Fibroblast of skin of right biceps (primary cell): Measurements from ENCODE around the gene HS6ST1.

Experiments used
- DNase-seq: peaks from one replicate; pipeline ENCODE4 v3.0.0-alpha.2; 2013

HS6ST1 gene

DNA sequence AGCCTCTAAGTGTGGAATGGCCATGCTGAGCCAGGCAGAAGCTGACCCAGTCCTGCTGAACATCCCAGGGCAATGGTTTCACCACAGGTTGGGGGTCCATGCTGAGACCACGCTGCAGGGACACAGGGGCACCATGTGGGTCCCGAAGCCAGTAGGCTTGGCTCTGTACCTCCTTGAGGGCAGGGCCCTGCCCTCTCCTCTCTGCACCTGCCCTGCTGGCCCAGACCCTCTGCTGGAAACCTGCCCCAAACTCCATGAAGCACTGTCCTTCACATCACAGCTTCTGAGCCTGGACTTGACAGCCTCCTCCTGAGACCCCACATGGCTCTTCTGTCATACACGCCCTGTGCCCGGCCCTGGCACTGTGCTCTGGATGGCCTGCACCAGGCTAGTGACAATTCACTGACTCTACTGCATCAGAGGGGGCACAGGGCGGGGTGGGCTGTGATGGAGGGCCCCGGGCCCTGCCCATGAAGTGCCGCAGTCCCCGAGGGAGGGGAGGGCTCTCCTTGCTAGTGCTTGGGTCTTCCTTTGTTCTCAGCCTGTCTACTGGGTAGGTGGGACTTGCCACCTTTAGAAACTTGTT lies 24.7 kb downstream of the HS6ST1 start:
- no peak for DNase-seq

DNA sequence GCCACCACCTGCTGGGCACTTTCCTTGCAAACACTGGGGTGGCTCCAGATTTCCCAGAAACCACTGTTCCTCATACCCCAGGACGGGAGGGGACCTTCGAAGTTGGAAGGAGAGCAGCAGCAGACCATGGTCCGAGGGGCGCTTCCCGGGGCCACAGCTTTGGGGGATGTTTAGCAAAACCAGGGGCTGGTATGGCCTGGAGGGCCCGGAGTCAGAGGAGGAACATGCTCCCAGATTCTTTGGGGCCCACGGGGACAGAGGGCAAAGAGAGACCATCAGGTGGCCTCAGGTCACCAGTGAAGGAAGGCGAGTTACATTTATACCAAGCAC lies 25.3 kb downstream of the HS6ST1 start:
- DNase-seq, result no peak

DNA sequence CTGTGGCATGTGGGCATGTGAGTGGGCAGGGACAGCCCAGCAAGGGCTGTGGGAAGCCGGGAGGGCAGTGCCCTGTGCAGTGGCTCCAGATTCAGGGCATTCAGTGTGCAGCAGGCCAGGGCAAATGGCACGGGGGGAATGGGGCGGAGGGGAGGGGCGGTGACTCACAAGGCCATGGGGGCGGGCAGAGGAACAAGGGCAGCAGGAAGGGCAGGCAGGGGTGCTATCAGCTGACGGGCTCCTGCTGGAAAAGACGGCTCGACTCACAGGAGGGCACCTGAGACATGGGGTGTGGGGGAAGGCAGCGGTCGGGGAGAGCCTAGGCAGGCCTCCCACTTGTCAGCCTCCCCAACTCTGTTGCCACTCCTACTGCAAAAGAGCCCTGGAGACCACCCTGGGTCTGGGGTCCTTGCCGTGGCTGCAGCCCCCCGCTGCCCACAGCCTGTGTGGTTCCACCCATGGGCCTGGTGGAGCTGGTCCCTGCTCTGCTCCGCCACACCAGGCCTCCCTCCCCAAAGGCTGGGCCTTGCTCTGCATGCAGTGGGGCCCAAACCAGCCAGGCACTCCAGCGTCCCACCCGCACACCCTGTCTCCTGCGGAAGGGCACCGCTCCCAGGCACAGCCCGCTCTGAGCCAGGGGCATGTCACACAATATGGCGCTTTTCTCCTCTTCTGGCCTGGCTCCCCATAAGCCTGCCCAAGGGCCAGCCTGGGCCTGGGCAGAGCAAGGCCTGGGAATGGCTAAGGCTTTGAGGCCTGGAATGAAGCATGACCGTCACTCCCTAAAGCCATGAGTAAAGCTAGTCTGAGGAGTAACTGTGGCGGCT lies 25.9 kb downstream of the HS6ST1 start:
- DNase-seq, result no peak

DNA sequence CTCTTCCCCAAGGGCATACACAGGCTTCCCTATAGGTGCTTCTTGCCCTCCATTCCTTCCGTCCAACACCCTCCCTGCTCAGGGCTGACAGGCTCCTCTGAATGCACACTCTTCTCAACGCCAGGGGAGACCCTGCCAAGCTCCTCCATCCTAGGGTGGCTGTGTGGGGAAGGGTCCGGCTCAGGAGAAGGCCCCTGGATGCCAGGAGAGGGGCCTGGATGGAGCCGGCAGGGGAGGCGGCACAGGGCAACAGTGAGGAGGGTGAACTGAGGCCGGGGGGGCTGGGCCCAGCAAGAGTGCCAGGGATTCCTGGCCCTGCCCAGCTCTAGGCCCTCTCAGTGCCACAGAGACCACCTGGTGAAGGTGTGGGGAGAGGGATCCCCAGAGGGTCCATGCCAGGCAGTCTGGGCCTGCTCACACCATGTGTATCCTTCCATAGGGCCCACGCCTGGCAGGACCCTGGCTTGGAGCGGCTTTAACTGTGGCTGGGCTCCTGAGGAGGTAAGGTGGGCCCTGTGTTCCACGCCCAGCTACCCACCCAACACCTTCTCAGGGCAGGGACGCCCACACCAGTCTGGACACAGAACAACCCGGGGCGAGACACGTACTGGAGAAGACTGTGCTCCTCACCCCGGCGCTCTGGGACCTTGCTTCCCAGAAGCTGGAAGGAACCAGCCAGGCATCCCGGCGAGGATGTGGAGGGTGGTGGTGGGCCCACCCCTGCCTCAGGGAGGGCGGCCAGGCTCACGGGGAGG lies 26.6 kb downstream of the HS6ST1 start:
- DNase-seq, result no peak

DNA sequence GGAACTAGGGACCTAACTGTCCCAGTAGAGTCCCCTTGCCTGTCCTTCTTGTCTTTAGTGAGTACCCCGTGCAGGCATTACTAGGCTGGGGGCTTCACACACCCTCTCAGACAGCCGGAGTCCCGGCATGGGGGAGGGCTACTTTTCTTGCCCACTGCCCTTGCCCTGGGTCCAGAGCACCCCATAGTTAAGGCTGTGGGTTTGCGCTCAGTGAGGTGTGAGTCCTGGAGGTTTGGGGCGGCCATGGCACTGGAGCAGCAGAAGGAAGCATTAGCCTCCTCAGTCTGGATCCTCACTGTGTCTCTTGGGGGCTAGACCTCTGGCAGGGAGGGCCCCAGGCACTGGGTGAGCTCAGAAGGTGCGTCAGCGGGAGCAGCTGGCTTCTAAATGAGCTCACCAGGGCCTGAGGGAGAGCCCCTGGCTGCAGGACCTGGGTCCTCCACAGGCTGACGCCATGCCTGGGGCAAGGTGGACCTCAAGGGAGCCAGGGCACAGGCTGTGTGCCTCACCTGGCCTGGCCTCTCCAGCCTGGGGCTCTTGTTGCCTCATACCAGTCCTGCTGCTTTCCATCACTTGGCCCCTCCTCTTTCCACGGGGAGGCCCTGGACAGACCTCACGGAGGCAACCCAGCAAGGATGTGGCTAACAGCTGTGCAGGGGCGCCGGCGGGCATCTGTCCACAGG lies 27.4 kb downstream of the HS6ST1 start:
- no peak for DNase-seq

DNA sequence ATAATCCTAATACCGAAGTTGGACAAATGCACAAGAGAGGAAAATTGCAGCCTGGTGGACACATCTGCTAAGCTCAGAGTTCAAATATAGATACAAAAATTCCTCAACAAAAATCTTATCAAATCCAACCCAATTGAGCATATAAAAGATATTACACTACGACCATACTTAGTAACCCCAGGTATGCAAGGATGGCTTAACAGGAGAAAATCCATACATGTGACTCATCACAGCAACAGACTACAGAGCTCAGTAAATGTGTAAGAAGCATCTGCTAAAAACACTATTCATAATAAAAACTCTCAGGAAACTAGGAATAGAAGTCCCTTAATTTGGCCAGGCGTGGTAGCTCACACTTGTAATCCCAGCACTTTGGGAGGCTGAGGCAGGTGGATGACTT lies 28.3 kb downstream of the HS6ST1 start:
- peak; percentile 52 for DNase-seq

DNA sequence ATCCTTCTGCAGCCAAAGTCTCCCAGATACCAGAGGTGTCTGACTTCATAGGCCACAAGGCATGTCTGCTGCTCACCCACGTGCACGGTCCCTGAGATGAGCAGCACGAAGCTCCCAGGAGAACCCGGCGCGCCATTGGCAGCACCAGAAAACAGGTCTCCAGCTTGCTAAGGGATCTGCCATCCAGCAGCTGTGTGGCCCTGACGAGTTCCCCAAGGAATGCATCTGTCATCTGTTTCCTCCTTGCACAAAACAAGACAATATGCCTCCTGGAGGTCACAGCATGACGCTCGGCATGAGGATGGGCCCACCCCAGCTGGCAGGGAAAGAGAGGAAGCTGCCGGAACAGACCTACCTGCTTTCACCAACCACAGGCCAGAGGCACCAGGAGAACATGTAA lies 29.2 kb downstream of the HS6ST1 start:
- DNase-seq, result no peak

DNA sequence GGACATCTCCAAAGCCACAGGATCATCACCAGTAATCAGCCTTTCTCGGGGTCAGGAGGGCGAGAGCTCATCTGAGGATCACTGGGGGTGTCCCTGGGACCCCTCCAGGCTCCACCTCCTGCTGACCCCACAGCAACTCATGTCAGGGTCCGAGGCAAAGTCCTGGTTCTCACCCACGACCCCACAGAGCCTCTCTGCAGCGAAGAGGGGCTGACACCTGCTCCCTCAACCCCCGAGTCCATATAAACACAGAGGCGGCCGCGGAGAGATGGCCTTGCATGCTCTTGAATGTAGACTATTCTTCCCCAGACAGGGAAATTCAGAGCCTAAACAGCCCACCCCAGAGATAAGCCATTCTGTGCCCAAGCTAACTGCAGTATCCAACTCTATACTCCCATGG lies 29.9 kb downstream of the HS6ST1 start:
- no peak for DNase-seq

DNA sequence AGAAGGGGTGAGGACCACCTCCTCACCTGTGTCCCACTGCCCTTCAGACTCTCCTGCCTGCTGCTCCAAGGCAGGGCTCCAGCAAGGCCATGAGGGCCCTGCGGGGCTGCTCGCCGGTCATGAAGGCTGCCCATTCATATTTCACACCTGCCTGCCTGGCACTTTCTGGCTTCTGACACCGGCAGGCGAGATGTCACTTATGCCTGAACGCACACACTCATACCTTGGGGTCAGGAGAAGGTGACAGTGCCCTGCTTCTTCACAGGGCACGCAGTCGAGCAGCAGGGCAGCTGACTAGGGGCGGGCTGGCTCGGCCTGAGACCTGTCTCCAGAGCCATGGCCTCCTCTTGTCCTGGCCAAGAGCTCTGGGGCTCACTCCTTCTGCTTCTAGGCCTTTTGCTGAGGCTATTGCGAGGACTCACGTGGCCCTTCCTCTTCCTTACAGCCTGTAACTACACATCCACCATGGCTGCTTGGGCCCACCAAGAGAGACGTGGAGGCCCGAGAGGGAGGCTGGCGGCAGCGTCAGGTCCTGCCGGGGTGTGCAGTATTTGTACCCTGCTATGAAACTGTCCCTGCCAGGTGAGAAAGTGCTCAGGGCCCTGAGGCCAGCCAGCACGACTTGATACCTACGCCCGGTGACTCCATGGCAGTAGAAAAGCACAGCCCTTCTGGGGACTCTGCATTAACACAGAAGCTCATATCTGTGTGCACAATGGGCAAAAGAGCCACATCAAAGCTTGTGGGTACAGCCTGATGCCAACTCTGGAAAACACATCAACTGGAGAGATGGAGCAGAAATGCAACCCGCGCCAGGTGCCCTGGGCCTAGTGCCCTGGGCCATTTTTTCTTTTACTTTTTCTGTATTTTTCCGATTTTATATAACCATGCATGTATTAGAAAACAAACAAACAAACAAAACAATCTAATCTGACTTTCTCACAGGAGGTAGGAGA lies 30.6 kb downstream of the HS6ST1 start:
- DNase-seq, result no peak

DNA sequence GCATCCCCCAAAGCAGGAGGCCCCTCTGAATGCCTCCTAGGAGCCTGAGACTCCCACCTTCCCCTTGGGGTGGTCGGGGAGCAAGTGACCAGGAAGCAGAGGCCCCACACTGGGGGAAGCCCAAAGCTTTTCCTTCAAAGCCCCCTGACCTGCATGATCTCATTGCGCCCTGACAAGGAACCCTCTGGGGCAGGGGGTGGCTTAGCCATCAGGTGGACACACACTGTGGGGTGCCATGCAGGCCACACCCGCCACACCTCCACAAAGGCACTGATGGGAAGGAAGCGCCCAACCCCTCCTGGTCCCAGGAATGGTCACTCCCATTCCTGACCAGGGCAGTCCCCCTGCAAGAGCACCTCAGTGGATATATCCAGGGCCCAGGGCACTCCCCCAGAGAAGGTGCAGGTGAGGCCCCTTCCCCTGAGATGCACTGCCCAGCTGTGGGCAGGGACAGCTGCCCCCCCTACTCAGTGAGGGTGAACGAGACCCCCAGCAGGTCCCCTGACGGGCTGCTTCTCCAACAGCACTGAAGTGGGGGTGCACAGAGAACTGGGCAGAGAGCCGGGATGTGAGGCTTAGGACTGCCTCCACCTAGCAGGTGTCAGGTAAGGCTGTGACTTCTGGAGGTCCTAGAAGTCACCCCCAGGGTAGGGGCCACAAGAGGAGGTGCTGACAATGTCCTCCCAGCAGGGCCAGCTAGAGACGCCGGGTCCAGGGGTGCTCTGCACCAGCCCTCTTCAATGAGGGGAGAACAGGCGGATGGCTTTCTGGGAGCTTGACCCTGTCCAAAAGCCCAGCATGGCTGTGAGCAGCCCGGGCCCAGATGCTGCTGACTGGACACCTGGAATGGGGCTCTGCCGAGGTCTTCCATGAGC lies 31.5 kb downstream of the HS6ST1 start:
- no peak for DNase-seq

DNA sequence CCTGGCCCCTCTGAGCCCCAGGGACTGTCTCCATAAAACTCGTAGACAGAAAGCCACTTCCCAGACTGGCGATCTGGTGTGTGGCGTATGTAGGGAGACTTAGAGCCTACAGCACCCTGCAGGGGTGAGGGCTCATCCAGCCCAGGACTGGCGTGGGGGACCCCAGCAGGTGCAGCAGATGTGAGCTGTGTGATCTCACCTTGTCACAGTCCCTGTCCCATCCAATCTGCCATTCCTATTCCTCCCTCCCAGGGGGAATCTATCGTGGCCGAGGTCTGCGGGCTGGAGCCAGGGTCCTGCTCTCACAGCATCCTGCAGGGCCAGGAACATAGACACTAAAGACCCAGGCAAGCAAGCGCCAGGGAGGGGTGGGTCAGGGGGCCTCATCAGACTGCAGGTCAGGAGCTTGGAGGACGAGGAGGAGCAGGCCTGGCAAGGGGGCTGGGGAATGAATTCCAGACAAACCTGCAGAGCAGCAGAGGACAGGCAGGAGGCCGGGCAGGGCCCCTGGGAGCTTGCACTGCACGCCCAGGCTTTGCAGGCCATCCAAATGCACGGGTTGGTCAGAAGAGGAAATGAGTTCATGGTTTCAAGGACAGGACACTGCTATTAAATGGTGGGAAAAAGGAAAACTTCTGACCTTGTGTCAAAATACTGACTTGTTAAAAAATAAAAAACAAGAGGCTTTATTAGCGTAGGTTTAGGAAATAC lies 32.5 kb downstream of the HS6ST1 start:
- DNase-seq, result no peak

DNA sequence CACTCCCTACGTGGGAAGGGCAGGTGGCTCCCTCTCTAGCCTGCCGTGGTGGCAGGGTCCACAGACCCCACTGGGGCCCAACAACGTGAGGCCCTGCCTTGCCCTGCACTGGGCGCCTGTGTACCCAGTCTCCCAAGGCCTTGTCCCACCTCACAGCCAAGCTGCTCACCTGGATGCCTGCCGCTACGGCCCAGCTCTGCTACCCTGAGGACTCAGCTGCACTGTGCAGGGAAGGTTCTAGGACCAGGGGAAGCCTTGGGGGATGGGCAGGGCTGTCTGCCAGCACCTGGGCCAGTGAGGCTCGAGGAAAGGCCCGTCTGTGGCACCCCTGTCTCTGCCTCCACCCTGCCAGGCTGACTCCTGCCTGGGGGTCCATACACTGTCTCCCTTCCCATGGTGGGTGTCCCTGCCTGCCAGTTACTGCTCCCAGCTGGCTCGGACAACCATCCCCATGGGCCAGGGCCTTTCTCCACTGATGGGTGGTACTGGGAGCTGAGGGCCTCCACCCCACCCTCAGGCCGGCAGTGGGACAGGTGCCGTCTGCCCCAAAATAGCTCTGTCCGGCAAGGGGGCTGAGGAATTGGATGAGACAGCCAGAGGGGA lies 33.2 kb downstream of the HS6ST1 start:
- DNase-seq, result no peak

DNA sequence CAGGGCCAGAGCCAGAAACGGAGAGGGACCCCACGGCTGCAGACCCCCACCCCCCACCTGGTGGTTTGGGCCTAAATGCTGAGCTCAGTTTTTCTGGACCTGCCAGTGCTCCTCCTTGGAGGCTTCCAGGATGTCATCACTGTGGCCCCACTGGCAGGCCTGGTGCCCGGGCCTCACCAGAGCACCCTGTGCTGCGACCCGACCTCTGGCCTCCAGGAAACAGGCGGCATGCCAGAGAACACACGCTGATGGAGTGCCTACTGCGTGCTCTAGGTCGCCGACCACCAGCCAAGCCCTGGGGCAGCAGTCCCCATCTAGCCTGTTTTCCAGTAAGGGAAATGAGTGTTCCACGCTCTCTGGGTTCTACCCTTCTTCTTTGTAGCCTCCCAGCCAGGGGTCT lies 33.8 kb downstream of the HS6ST1 start:
- no peak for DNase-seq

DNA sequence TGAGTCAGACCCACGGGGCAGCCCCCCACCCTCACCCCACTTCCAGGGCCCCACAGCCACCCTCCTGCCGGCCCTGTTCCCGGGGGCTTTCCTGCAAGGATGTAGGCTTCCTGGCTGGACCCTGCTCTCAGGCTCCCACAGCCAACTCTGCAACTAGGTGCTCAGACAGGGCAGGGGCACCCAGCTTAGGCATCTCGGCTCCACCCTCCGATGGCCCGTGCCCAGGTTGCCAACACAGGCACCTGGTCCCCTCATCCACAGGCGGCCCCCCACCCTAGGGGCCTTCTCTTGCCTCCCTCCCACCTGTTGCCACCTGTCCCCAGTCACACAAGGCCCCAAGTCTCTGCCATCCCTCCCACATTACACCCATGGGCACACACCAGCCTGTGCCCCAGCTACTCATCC lies 34.6 kb downstream of the HS6ST1 start:
- no peak for DNase-seq

DNA sequence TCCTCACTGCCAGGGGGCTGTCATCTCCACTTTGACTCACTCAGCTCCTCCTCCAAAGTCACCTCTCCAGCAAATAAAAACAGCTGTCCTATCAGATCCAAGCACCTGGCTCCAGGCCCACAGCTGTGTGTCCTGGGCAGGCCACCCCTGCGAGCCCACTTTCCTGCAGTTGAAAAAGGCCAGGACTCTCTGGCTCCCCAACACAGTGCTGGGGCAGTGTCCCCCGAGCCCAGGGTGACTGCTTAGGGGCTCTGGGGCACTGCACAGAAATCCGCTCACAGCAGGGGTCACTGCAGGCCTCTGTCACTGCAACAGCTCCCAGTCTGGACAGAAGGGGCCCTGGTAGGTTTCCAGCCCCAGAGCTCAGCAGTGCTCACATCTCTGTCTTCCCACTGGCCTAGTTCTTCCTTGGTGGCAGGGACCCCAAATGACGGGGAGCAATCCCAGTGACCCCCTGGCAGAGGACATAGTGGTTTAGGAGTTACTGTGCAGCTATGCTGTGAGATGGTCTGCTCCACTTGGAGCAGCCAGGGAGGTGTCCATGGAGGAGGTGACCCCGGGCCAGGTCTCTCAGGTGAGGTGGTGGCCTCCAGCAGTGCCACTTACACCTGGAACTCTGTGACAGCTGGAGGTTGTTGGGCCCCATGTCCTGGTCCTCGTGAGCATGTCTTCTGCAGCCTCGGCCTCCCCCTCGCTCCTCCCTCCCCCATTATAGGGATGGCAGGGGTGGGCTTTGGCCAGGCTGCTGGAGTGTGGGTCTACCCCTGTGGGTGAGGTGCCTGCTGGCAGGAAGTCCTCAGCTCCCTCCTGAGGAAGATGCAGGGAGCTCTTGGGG lies 35.5 kb downstream of the HS6ST1 start:
- DNase-seq, result no peak

DNA sequence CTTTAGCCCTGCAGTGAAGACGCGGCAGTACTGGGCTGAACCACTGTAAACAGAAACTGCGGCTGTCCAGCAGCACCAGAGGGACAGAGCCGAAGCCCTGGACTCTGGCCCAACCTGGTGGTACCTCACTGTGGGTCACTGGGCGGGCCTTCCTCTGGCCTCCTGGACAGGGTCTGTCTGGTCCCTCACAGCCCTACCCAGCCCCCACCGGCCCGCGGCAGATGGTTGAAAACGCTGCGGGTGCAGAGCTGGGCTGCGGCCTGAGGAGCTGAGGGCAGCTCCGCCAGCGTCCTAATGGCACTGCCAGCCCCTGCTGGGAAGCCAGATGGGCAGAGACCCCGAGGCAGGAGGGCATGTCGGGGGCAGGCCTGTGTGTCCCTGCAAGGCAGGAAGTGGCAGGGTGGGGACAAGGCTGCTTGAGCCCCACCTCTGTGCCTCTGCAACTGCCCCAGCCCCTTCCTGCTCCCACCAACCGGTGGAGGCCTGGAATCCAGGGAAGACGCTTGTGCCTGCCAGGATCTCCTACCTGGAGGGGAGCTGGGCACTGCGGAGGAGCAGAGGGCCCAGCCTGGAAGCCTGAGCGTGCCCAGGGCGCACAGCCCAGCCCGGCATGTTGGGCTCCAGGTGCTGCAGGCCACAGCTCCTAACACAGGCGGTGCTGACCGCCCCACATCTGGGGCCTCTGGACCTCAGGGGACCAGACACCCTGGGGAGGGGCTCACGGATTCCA lies 36.3 kb downstream of the HS6ST1 start:
- DNase-seq, result no peak

DNA sequence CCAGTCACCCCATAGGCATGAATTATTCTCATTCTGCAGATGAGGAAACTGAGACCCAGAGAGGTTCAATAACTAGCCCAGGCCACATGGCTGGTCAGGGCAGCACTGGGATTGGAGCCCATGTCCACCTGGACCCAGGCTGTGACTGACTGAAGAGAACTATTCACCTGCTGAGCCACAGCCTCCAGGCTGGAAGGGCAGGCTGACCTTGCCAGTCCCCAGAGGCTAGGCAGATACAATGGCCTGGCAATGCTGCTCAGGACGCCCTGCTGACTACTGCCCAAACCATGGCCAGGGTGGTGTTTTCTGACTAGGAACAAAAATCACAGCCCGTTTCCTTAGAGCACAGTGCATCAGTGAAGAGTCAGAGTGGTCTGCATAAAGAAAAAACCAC lies 36.8 kb downstream of the HS6ST1 start:
- DNase-seq, result no peak

DNA sequence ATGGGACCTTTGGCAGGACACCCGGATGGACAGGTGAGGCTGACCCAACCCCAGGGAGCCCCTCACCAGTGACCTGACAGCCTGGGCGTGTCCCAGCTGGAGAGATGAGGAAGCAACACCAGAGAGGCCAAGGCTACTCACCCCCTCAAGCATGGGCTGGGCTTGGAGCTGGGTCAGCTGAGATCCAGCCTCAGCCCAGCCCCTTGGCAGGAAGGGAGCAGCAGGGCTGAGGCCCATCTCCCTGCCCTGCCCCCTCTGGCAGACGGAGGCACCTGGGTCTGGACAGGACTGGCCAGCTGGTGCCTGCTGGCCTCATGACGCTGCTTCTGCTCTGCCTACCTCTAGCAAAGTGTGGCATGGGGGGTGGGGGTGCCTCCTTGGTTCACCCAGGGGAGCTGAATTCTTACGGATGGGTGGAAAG lies 37.8 kb downstream of the HS6ST1 start:
- DNase-seq, result no peak
